HEK293 (cell line): Measurements from ENCODE around the gene MYO18B.

ENCODE experiments used
- OVOL3 ChIP-seq: fragments of 450-650 bp; formaldehyde crosslinking; IDR thresholded peaks from 2 replicates; pipeline ENCODE4 v1.5.1; 2016; ENCODE audit warnings: missing biosample characterization, missing genetic modification characterization
- TRIM28 ChIP-seq: IDR thresholded peaks from 2 replicates; pipeline ENCODE4 v1.6.1; 2011; ENCODE audit warnings: low read length, control low read depth, borderline replicate concordance
- ZBTB17 ChIP-seq: fragments of 450-650 bp; formaldehyde crosslinking; IDR thresholded peaks from 2 replicates; pipeline ENCODE4 v1.5.1; 2016; ENCODE audit warnings: missing biosample characterization, missing genetic modification characterization
- ZBTB8A ChIP-seq: fragments of 450-650 bp; formaldehyde crosslinking; IDR thresholded peaks from 2 replicates; pipeline ENCODE4 v1.5.1; 2016; ENCODE audit warnings: missing biosample characterization, missing genetic modification characterization
- ZNF423 ChIP-seq: fragments of 450-650 bp; formaldehyde crosslinking; IDR thresholded peaks from 2 replicates; pipeline ENCODE4 v1.5.1; 2016; ENCODE audit warnings: missing biosample characterization, missing genetic modification characterization
- ZNF610 ChIP-seq: fragments of 450-650 bp; formaldehyde crosslinking; IDR thresholded peaks from 2 replicates; pipeline ENCODE4 v1.5.1; 2016; ENCODE audit warnings: missing biosample characterization, missing genetic modification characterization, borderline replicate concordance
- ZSCAN16 ChIP-seq: fragments of 450-650 bp; formaldehyde crosslinking; IDR thresholded peaks from 2 replicates; pipeline ENCODE4 v1.5.1; 2016; ENCODE audit warnings: missing biosample characterization, missing genetic modification characterization
- TF ChIP-seq, protein P1 (sequence below): fragments of 450-650 bp; formaldehyde crosslinking; IDR thresholded peaks from 2 replicates; pipeline ENCODE4 v1.5.1; 2016; ENCODE audit warnings: missing biosample characterization, missing genetic modification characterization
- TF ChIP-seq, protein P2 (sequence below): fragments of 450-650 bp; formaldehyde crosslinking; IDR thresholded peaks from 2 replicates; pipeline ENCODE4 v1.5.1; 2016; ENCODE audit warnings: missing biosample characterization, missing genetic modification characterization
- TF ChIP-seq, protein P3 (sequence below): fragments of 450-650 bp; formaldehyde crosslinking; IDR thresholded peaks from 2 replicates; pipeline ENCODE4; 2016; ENCODE audit warnings: missing biosample characterization, missing genetic modification characterization
- TF ChIP-seq, protein P4 (sequence below): fragments of 450-650 bp; formaldehyde crosslinking; IDR thresholded peaks from 2 replicates; pipeline ENCODE4 v1.5.1; 2016; ENCODE audit warnings: missing biosample characterization, missing genetic modification characterization
- TF ChIP-seq, protein P5 (sequence below): fragments of 450-650 bp; formaldehyde crosslinking; IDR thresholded peaks from 2 replicates; pipeline ENCODE4 v1.5.1; 2016; ENCODE audit warnings: missing biosample characterization, missing genetic modification characterization
- TF ChIP-seq, protein P6 (sequence below): fragments of 450-650 bp; IDR thresholded peaks from 2 replicates; pipeline ENCODE4 v1.5.1; 2018; ENCODE audit warnings: missing biosample characterization, mild to moderate bottlenecking, missing genetic modification characterization

DNA sequence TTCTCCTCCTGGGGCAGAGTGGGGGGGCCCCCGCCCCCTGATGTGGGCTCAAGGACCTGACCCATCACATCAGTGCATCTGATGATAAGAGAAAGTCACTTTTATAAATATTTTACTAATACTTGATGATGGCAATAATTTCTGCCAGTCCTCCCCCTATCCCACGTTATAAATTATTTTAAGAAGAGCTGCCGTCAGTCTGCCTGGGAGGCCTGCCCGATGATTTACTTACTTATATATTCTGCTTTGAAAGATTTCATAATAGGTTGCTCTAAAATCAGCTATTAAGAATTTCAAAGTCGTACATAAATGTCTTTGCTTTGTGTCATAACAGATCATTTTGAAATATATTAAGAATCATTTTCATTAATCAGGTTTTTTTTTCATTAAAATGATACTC lies 58.8 kb downstream of the MYO18B start:
- TF ChIP-seq ZNF423 (no peak), ZBTB17 (no peak), ZSCAN16 (tag by site-specific recombination) (no peak), TRIM28 (no peak), OVOL3 (no peak), ZNF610 (tag by site-specific recombination) (no peak), ZBTB8A (no peak)
- TF ChIP-seq, protein P1, sequence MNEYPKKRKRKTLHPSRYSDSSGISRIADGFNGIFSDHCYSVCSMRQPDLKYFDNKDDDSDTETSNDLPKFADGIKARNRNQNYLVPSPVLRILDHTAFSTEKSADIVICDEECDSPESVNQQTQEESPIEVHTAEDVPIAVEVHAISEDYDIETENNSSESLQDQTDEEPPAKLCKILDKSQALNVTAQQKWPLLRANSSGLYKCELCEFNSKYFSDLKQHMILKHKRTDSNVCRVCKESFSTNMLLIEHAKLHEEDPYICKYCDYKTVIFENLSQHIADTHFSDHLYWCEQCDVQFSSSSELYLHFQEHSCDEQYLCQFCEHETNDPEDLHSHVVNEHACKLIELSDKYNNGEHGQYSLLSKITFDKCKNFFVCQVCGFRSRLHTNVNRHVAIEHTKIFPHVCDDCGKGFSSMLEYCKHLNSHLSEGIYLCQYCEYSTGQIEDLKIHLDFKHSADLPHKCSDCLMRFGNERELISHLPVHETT (tag by site-specific recombination), result no peak
- TF ChIP-seq, protein P2, sequence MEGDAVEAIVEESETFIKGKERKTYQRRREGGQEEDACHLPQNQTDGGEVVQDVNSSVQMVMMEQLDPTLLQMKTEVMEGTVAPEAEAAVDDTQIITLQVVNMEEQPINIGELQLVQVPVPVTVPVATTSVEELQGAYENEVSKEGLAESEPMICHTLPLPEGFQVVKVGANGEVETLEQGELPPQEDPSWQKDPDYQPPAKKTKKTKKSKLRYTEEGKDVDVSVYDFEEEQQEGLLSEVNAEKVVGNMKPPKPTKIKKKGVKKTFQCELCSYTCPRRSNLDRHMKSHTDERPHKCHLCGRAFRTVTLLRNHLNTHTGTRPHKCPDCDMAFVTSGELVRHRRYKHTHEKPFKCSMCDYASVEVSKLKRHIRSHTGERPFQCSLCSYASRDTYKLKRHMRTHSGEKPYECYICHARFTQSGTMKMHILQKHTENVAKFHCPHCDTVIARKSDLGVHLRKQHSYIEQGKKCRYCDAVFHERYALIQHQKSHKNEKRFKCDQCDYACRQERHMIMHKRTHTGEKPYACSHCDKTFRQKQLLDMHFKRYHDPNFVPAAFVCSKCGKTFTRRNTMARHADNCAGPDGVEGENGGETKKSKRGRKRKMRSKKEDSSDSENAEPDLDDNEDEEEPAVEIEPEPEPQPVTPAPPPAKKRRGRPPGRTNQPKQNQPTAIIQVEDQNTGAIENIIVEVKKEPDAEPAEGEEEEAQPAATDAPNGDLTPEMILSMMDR, result no peak
- TF ChIP-seq, protein P3, sequence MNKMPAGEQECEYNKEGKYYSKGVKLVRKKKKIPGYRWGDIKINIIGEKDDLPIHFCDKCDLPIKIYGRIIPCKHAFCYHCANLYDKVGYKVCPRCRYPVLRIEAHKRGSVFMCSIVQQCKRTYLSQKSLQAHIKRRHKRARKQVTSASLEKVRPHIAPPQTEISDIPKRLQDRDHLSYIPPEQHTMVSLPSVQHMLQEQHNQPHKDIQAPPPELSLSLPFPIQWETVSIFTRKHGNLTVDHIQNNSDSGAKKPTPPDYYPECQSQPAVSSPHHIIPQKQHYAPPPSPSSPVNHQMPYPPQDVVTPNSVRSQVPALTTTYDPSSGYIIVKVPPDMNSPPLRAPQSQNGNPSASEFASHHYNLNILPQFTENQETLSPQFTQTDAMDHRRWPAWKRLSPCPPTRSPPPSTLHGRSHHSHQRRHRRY (tag by site-specific recombination), result no peak
- TF ChIP-seq, protein P4, sequence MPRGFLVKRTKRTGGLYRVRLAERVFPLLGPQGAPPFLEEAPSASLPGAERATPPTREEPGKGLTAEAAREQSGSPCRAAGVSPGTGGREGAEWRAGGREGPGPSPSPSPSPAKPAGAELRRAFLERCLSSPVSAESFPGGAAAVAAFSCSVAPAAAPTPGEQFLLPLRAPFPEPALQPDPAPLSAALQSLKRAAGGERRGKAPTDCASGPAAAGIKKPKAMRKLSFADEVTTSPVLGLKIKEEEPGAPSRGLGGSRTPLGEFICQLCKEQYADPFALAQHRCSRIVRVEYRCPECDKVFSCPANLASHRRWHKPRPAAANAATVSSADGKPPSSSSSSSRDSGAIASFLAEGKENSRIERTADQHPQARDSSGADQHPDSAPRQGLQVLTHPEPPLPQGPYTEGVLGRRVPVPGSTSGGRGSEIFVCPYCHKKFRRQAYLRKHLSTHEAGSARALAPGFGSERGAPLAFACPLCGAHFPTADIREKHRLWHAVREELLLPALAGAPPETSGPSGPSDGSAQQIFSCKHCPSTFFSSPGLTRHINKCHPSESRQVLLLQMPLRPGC (tag by site-specific recombination), result no peak
- TF ChIP-seq, protein P5, sequence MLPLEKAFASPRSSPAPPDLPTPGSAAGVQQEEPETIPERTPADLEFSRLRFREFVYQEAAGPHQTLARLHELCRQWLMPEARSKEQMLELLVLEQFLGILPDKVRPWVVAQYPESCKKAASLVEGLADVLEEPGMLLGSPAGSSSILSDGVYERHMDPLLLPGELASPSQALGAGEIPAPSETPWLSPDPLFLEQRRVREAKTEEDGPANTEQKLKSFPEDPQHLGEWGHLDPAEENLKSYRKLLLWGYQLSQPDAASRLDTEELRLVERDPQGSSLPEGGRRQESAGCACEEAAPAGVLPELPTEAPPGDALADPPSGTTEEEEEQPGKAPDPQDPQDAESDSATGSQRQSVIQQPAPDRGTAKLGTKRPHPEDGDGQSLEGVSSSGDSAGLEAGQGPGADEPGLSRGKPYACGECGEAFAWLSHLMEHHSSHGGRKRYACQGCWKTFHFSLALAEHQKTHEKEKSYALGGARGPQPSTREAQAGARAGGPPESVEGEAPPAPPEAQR, result no peak
- TF ChIP-seq, protein P6, sequence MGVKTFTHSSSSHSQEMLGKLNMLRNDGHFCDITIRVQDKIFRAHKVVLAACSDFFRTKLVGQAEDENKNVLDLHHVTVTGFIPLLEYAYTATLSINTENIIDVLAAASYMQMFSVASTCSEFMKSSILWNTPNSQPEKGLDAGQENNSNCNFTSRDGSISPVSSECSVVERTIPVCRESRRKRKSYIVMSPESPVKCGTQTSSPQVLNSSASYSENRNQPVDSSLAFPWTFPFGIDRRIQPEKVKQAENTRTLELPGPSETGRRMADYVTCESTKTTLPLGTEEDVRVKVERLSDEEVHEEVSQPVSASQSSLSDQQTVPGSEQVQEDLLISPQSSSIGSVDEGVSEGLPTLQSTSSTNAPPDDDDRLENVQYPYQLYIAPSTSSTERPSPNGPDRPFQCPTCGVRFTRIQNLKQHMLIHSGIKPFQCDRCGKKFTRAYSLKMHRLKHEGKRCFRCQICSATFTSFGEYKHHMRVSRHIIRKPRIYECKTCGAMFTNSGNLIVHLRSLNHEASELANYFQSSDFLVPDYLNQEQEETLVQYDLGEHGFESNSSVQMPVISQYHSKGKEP (tag by site-specific recombination), result no peak
